Spleen (tissue), 11 donors: Measurements from ENCODE around the gene MTA1. TPM values are rescaled to one million over a fixed set of nuclear protein-coding genes. Genes with fewer than 3 reads are reported as not detected.
A peak's percentile ranks its signal among the peaks of the same experiment; 100 is the strongest.

Experiments used
- DNase-seq: peaks from one replicate; pipeline ENCODE4 v3.0.0-alpha.2; 2020
- H3K27ac ChIP-seq, 8 donors: fragments of 200-600 bp; sonication (generic) in 7 of 8; 1 replicate in 4 of 8; 2 replicates in 4 of 8; pipeline versions ENCODE4 v1.5.0 to v1.8.0; 2016 to 2021; ENCODE audit warnings: inconsistent platforms in 4 of 8, mild to moderate bottlenecking in 4 of 8, moderate library complexity in 1 of 8
- H3K27me3 ChIP-seq, 7 donors: fragments of 200-600 bp; sonication (generic) in 6 of 7; replicated peaks in 1 of 7; 1 replicate in 4 of 7; 2 replicates in 3 of 7; pipeline versions ENCODE4 v1.5.0 to v1.8.0; 2016 to 2021; ENCODE audit warnings: inconsistent platforms in 3 of 7, mild to moderate bottlenecking in 1 of 7
- H3K36me3 ChIP-seq, 6 donors: fragments of 200-600 bp; sonication (generic) in 5 of 6; 1 replicate in 4 of 6; 2 replicates in 2 of 6; pipeline versions ENCODE4 v1.5.0 to v1.8.0; 2016 to 2021; ENCODE audit warnings: inconsistent platforms in 2 of 6
- H3K4me1 ChIP-seq, 6 donors: fragments of 200-600 bp; sonication (generic) in 5 of 6; 1 replicate in 3 of 6; 2 replicates in 3 of 6; pipeline versions ENCODE4 v1.5.0 to v1.8.0; 2016 to 2021; ENCODE audit warnings: inconsistent platforms in 3 of 6
- H3K4me3 ChIP-seq, 8 donors: fragments of 200-600 bp; sonication (generic) in 7 of 8; 1 replicate in 4 of 8; 2 replicates in 4 of 8; pipeline versions ENCODE4 v1.5.0 to v1.8.0; 2016 to 2021; ENCODE audit warnings: inconsistent platforms in 4 of 8, mild to moderate bottlenecking in 4 of 8, moderate library complexity in 2 of 8
- H3K9me3 ChIP-seq, 8 donors: fragments of 200-600 bp; sonication (generic) in 7 of 8; 1 replicate in 4 of 8; 2 replicates in 4 of 8; pipeline versions ENCODE4 v1.5.0 to v1.8.0; 2016 to 2021; ENCODE audit warnings: inconsistent platforms in 4 of 8
- CTCF ChIP-seq, 11 experiments: fragments of 200-600 bp in 7 of 11; fragments of 450-650 bp in 4 of 11; sonication (generic) in 4 of 11; IDR thresholded peaks in 8 of 11; conservative IDR thresholded peaks in 3 of 11; 1 replicate in 7 of 11; 2 replicates in 4 of 11; pipeline versions ENCODE4 v1.4.0 to v1.8.0; 2016 to 2021; ENCODE audit warnings: antibody characterized with exemption in 11 of 11, inconsistent platforms in 4 of 11, mild to moderate bottlenecking in 1 of 11
- POLR2A ChIP-seq, 3 donors: fragments of 450-650 bp; IDR thresholded peaks; one replicate each; pipeline ENCODE4 v1.5.1; 2017; ENCODE audit warnings: antibody characterized with exemption in 3 of 3, mild to moderate bottlenecking in 1 of 3
- POLR2AphosphoS5 ChIP-seq, 3 donors: sonication (generic); formaldehyde crosslinking; IDR thresholded peaks; one replicate each; pipeline ENCODE4 v1.5.1; 2017; ENCODE audit warnings: antibody characterized with exemption in 3 of 3
- WGBS, 5 donors: extraction: QIAGEN DNeasy Blood & Tissue Kit in 3 of 5; methylation state at CpG; one replicate each; pipeline versions ENCODE4 v1.1.5 to v1.1.7; 2013 to 2018; 5-methylcytosine and 5-hydroxymethylcytosine counted together
- intact Hi-C: fragments of 100-400 bp; cut with DNase I; formaldehyde crosslinking; loops from one replicate; pipeline ENCODE4 v1.15.0; 2023; ENCODE audit warnings: low total_unique reads
- polyA plus RNA-seq, 3 donors: library from polyadenylated mRNA; stranded (reverse); fragments of 200-250 nt; gene quantifications; one replicate each; pipeline ENCODE4 v1.2.1, GENCODE V29; 2013
- total RNA-seq, 7 donors: library from RNA; depleted of rRNA in 3 of 7; stranded (reverse); fragments of >200 nt in 3 of 7; fragmentation: NEBNext Ultra II Directional in 4 of 7; extraction: Animal tissue kit (Norgen Biotek cat#: 25700) in 4 of 7; gene quantifications; one replicate each; pipeline versions ENCODE4 v1.1.0 to v1.2.1, GENCODE V29; 2016 to 2021
- donor health status: healthy with polysubstance abuse.
- donor health status: DM: no; HTN: no; CAD: no; lungs with moderate emphysema.
- donor health status: DM: no; HTN: no; CAD: no.
- donor health status: Bipolar disorder and iron deficiency.
- donor health status: healthy.
- donor health status: DM: no; HTN: no; CAD: no.
- donor health status: DM: yes; HTN: yes; CAD: no.

The MTA1 gene
- total and polyA plus RNA-seq, 10 donors, result 33.0 to 128 (median 78.2) TPM

GRCh38 chr14:105467942-105468471, 48.4 kb downstream of the MTA1 start:
- Histone ChIP-seq H3K9me3 (no peaks in the 10 kb centered on the region), H3K4me3 (no peak overlapping the region), H3K27ac (no peak overlapping the region), H3K36me3 (peaks cover 0 to 83% (median 54%) of the 10 kb centered on the region in 6 donors), H3K4me1 (peaks cover 0 to 56% (median 14%) of the 10 kb centered on the region in 6 donors), H3K27me3 (peaks cover 0 to 5% (median 0%) of the 10 kb centered on the region in 7 donors)
- TF ChIP-seq CTCF (IDR thresholded peaks at IDR 0.05 in 8 of 11, conservative IDR thresholded peaks at IDR 0.05 in 3 of 11), result no peak
- no peak for TF ChIP-seq POLR2A (IDR thresholded peaks at IDR 0.05)
- TF ChIP-seq POLR2AphosphoS5 (IDR thresholded peaks at IDR 0.05), result no peak
- DNase-seq, result no peak
- 88 to 96% (median 92%) methylated on average over 11 to 22 of the region's 22 CpGs for WGBS, 5 donors
- intact Hi-C loops, result no loop called here

GRCh38 chr14:105468621-105469241, 49.1 kb downstream of the MTA1 start:
- WGBS, 5 donors, result 79 to 97% (median 91%) methylated on average over 9 to 19 of the region's 19 CpGs
- intact Hi-C loops, result no loop called here
- H3K9me3 ChIP-seq, result no peaks in the 10 kb centered on the region
- peaks cover 0 to 12% (median 3%) of the 10 kb centered on the region in 7 donors for H3K27me3 ChIP-seq
- H3K36me3 ChIP-seq, result peaks cover 0 to 76% (median 46%) of the 10 kb centered on the region in 6 donors
- no peak overlapping the region for H3K27ac ChIP-seq
- H3K4me1 ChIP-seq, result peaks cover 5 to 58% (median 18%) of the 10 kb centered on the region in 6 donors
- H3K4me3 ChIP-seq, result no peak overlapping the region
- no peak for TF ChIP-seq CTCF (IDR thresholded peaks at IDR 0.05 in 8 of 11, conservative IDR thresholded peaks at IDR 0.05 in 3 of 11)
- no peak for TF ChIP-seq POLR2A (IDR thresholded peaks at IDR 0.05)
- TF ChIP-seq POLR2AphosphoS5 (IDR thresholded peaks at IDR 0.05), result peak in 1 of 3 donors; percentile 5
- DNase-seq, result no peak

GRCh38 chr14:105469456-105470349, 50.1 kb downstream of the MTA1 start:
- Histone ChIP-seq H3K27ac (no peak overlapping the region), H3K27me3 (peaks cover 0 to 21% (median 10%) of the 10 kb centered on the region in 7 donors), H3K36me3 (peaks cover 0 to 66% (median 37%) of the 10 kb centered on the region in 6 donors), H3K9me3 (no peaks in the 10 kb centered on the region), H3K4me1 (peaks cover 7 to 64% (median 24%) of the 10 kb centered on the region in 6 donors), H3K4me3 (no peak overlapping the region)
- TF ChIP-seq POLR2A (IDR thresholded peaks at IDR 0.05) (no peak), CTCF (IDR thresholded peaks at IDR 0.05 in 8 of 11, conservative IDR thresholded peaks at IDR 0.05 in 3 of 11) (no peak), POLR2AphosphoS5 (IDR thresholded peaks at IDR 0.05) (peak in 2 of 3 donors; percentile 26 to 48)
- DNase-seq, result no peak
- WGBS, 5 donors, result 74 to 84% (median 83%) methylated on average over 31 to 54 of the region's 54 CpGs
- intact Hi-C loops, result no loop called here
